H1 (cell line): ENCODE measurements around the gene FABP6. TPM values are rescaled to one million over a fixed set of nuclear protein-coding genes. Genes with fewer than 3 reads are reported as not detected.
A peak's percentile ranks its signal among the peaks of the same experiment; 100 is the strongest.

Experiments used
- CTCF ChIA-PET: fragments of 300-600 bp; sonication (Branson Sonifier 250); formaldehyde crosslinking; loops from one replicate; lab custom pipeline; 2021; ENCODE audit not compliant: partially characterized antibody; lab: Charles Lee
- POLR2A ChIA-PET: fragments of 300-600 bp; sonication (Branson Sonifier 250); formaldehyde crosslinking; loops from one replicate; lab custom pipeline; 2021; ENCODE audit warnings: inconsistent platforms; ENCODE audit not compliant: partially characterized antibody; lab: Charles Lee
- DNase-seq, 2 experiments: peaks; one replicate each; pipeline versions ENCODE4 v3.0.0 to v3.0.0-alpha.2; 2010 to 2022; ENCODE audit warnings: low spot score in 2 of 2, low read depth in 1 of 2, mixed read lengths in 1 of 2
- FAIRE-seq: peaks from 2 replicates; lab custom pipeline; 2011; peaks lifted over from hg19 to GRCh38; lab: Jason Lieb, UNC
- H2AFZ ChIP-seq: 2 replicates; pipeline ENCODE4 v1.8.1; 2012; ENCODE audit warnings: low read length, inconsistent platforms
- H2AK5ac ChIP-seq: 2 replicates; pipeline ENCODE4 v1.6.1; 2013; ENCODE audit warnings: low read depth, low read length
- H2BK120ac ChIP-seq: replicated peaks from 2 replicates; pipeline ENCODE3; 2013; ENCODE audit warnings: low read depth, low read length, inconsistent platforms
- H2BK12ac ChIP-seq: 2 replicates; pipeline ENCODE4 v1.6.1; 2013; ENCODE audit warnings: low read depth, low read length
- H2BK15ac ChIP-seq: 2 replicates; pipeline ENCODE4 v1.6.1; 2013; ENCODE audit warnings: low read length
- H2BK20ac ChIP-seq: 2 replicates; pipeline ENCODE4 v1.6.1; 2013; ENCODE audit warnings: low read length
- H2BK5ac ChIP-seq: 2 replicates; pipeline ENCODE4 v1.6.1; 2013; ENCODE audit warnings: low read depth, low read length
- H3K14ac ChIP-seq: 2 replicates; pipeline ENCODE4 v1.6.1; 2013; ENCODE audit warnings: inconsistent platforms; ENCODE audit not compliant: insufficient read length
- H3K18ac ChIP-seq: 2 replicates; pipeline ENCODE4 v1.6.1; 2013; ENCODE audit warnings: low read length; ENCODE audit errors: extremely low read depth
- H3K23ac ChIP-seq: 2 replicates; pipeline ENCODE4 v1.6.1; 2013; ENCODE audit warnings: inconsistent platforms; ENCODE audit not compliant: insufficient read length
- H3K23me2 ChIP-seq: 2 replicates; pipeline ENCODE4 v1.6.1; 2013; ENCODE audit warnings: low read depth, low read length
- H3K27ac ChIP-seq: 2 replicates; pipeline ENCODE4 v1.6.1; 2011; ENCODE audit warnings: low read depth, low read length, inconsistent platforms
- H3K27me3 ChIP-seq, 4 experiments: replicated peaks in 1 of 4; 1 replicate in 1 of 4; 2 replicates in 3 of 4; pipeline versions ENCODE4 v1.6.1 to v1.8.1; 2011 to 2013; ENCODE audit warnings: low read length in 3 of 4, mild to moderate bottlenecking in 3 of 4, inconsistent platforms in 2 of 4, mixed read lengths in 2 of 4, moderate library complexity in 1 of 4; ENCODE audit not compliant: control insufficient read depth in 3 of 4, insufficient read depth in 3 of 4; ENCODE audit errors: extremely low read depth in 1 of 4
- H3K36me3 ChIP-seq, 4 experiments: 2 replicates each; pipeline versions ENCODE4 v1.6.1 to v1.8.1; 2011 to 2013; ENCODE audit warnings: mild to moderate bottlenecking in 4 of 4, low read length in 3 of 4, moderate library complexity in 2 of 4, control low read depth in 1 of 4, inconsistent platforms in 1 of 4; ENCODE audit not compliant: insufficient read depth in 4 of 4, control insufficient read depth in 2 of 4
- H3K4ac ChIP-seq: replicated peaks from 2 replicates; pipeline ENCODE3; 2013; ENCODE audit warnings: low read length, low read depth, mixed read lengths, inconsistent platforms; ENCODE audit not compliant: insufficient read length
- H3K4me1 ChIP-seq, 4 experiments: replicated peaks in 1 of 4; 1 replicate in 1 of 4; 2 replicates in 3 of 4; pipeline versions ENCODE4 v1.6.1 to v1.8.1; 2011 to 2013; ENCODE audit warnings: low read length in 3 of 4, inconsistent platforms in 2 of 4, mixed read lengths in 1 of 4; ENCODE audit not compliant: insufficient read depth in 4 of 4, control insufficient read depth in 3 of 4
- H3K4me2 ChIP-seq, 2 experiments: 2 replicates each; pipeline versions ENCODE4 v1.6.1 to v1.8.1; 2011 to 2013; ENCODE audit warnings: low read depth in 2 of 2, low read length in 2 of 2, control low read depth in 1 of 2, inconsistent platforms in 1 of 2, mild to moderate bottlenecking in 1 of 2; ENCODE audit not compliant: insufficient read depth in 1 of 2
- H3K4me3 ChIP-seq, 4 experiments: fragments of 200-600, 300-600 bp in 1 of 4; sonication (generic), shearing (Covaris generic), sonication (Bioruptor Twin) in 1 of 4; 2 replicates each; pipeline versions ENCODE4 v1.5.1 to v1.8.1; 2011 to 2016; ENCODE audit warnings: low read length in 4 of 4, low read depth in 3 of 4, control low read depth in 2 of 4, inconsistent platforms in 2 of 4, mild to moderate bottlenecking in 2 of 4, mixed read lengths in 1 of 4, moderate library complexity in 1 of 4; ENCODE audit not compliant: insufficient read depth in 2 of 4; ENCODE audit errors: extremely low read depth in 1 of 4
- H3K56ac ChIP-seq: replicated peaks from 2 replicates; pipeline ENCODE3; 2013; ENCODE audit warnings: low read depth, mild to moderate bottlenecking, mixed read lengths, low read length, inconsistent platforms; ENCODE audit not compliant: insufficient read length
- H3K79me1 ChIP-seq: 2 replicates; pipeline ENCODE4 v1.6.1; 2013; ENCODE audit warnings: low read depth, low read length, control low read depth
- H3K79me2 ChIP-seq, 2 experiments: 2 replicates each; pipeline versions ENCODE4 v1.6.1 to v1.8.1; 2012 to 2013; ENCODE audit warnings: low read length in 2 of 2, mild to moderate bottlenecking in 2 of 2, inconsistent platforms in 1 of 2; ENCODE audit not compliant: insufficient read depth in 2 of 2, control insufficient read depth in 1 of 2
- H3K9ac ChIP-seq, 4 experiments: replicated peaks in 1 of 4; 1 replicate in 1 of 4; 2 replicates in 3 of 4; pipeline versions ENCODE4 v1.6.1 to v1.8.1; 2011 to 2013; ENCODE audit warnings: low read depth in 3 of 4, low read length in 3 of 4, control low read depth in 2 of 4, mild to moderate bottlenecking in 2 of 4, moderate library complexity in 2 of 4, inconsistent platforms in 1 of 4; ENCODE audit errors: extremely low read depth in 1 of 4
- H3K9me3 ChIP-seq, 2 experiments: 2 replicates each; pipeline versions ENCODE4 v1.6.1 to v1.8.1; 2012 to 2013; ENCODE audit warnings: mild to moderate bottlenecking in 2 of 2, moderate library complexity in 2 of 2, control low read depth in 1 of 2, inconsistent platforms in 1 of 2, low read depth in 1 of 2, low read length in 1 of 2, mixed read lengths in 1 of 2; ENCODE audit not compliant: insufficient read depth in 2 of 2
- H4K20me1 ChIP-seq, 2 experiments: replicated peaks in 1 of 2; 2 replicates each; pipeline versions ENCODE3 to v1.8.1; 2011 to 2013; ENCODE audit warnings: inconsistent platforms in 2 of 2, low read length in 2 of 2, mild to moderate bottlenecking in 1 of 2; ENCODE audit not compliant: insufficient read depth in 2 of 2, control insufficient read depth in 1 of 2
- H4K5ac ChIP-seq: 2 replicates; pipeline ENCODE4 v1.6.1; 2013; ENCODE audit warnings: low read length, low read depth, mixed read lengths, inconsistent platforms; ENCODE audit not compliant: insufficient read length
- H4K8ac ChIP-seq: 2 replicates; pipeline ENCODE4 v1.8.0; 2013; ENCODE audit warnings: mild to moderate bottlenecking, moderate library complexity, low read length, inconsistent platforms; ENCODE audit not compliant: insufficient read depth; ENCODE audit errors: extremely low read depth
- H4K91ac ChIP-seq: replicated peaks from 2 replicates; pipeline ENCODE3; 2013; ENCODE audit warnings: low read length, mixed read lengths, inconsistent platforms; ENCODE audit not compliant: insufficient read length
- NRF1 ChIP-seq: IDR thresholded peaks from 2 replicates; pipeline ENCODE4 v1.6.1; 2011; ENCODE audit warnings: mild to moderate bottlenecking, low read depth, low read length, improper control_type of control experiment
- SIN3A ChIP-seq, 2 experiments: IDR thresholded peaks in 1 of 2; conservative IDR thresholded peaks in 1 of 2; 2 replicates each; pipeline ENCODE4 v1.6.1; 2011 to 2012; ENCODE audit warnings: low read length in 2 of 2, improper control_type of control experiment in 1 of 2, low read depth in 1 of 2, mild to moderate bottlenecking in 1 of 2
- WGBS, 2 experiments: shearing (Covaris generic) in 1 of 2; methylation state at CpG; one replicate each; pipeline versions ENCODE4 v1.1.6 to v1.1.7; 2013 to 2015; ENCODE audit warnings: low lambda C conversion rate in 2 of 2, mixed read lengths in 2 of 2, inconsistent platforms in 1 of 2, low coverage in 1 of 2, missing lambda C conversion rate in 1 of 2; ENCODE audit not compliant: insufficient replicate concordance in 2 of 2, insufficient coverage in 1 of 2, insufficient read length in 1 of 2; ENCODE audit errors: extremely low coverage in 1 of 2, missing lambda C conversion rate in 1 of 2; 5-methylcytosine and 5-hydroxymethylcytosine counted together
- polyA plus RNA-seq, 7 experiments: library from polyadenylated mRNA; depleted of rRNA in 3 of 7; stranded (reverse) in 5 of 7; unstranded in 2 of 7; fragments of >200 nt in 5 of 7; fragments of 200-250 nt in 2 of 7; gene quantifications; 1 replicate in 5 of 7; 2 replicates in 1 of 7; 4 replicates in 1 of 7; pipeline versions ENCODE4 v1.2.1 to v1.2.3, GENCODE V29; 2011 to 2013; ENCODE audit warnings: missing spikeins in 2 of 7, mixed read lengths in 2 of 7
- total RNA-seq: library from RNA; stranded (reverse); fragmentation: NEBNext Ultra II Directional; extraction: Animal tissue kit (Norgen Biotek cat#: 25700); gene quantifications from 2 replicates; pipeline ENCODE4 v1.2.1, GENCODE V29; 2021

The FABP6 gene
- total and polyA plus RNA-seq, 2 of the 8 experiments (the other 6 are each of a cell fraction or from before 2014, with no cell fraction given) = 4.8 to 6.1 TPM

- Histone ChIP-seq H2AFZ (no peak overlapping the region), H3K27me3 (no peaks in the 10 kb centered on the region), H3K4me3 (no peak overlapping the region), H3K9ac (no peak overlapping the region; a peak in 1 of 7 replicates), H2BK15ac (no peak overlapping the region), H4K91ac (no peak overlapping the region), H2BK20ac (no peak overlapping the region), H3K23ac (no peak overlapping the region), H2BK5ac (no peak overlapping the region), H4K20me1 (peaks cover under 1 to 4% of the 10 kb centered on the region in 2 experiments), H3K4me1 (peaks cover 7 to 22% (median 16%) of the 10 kb centered on the region in 4 experiments), H3K18ac (no peak overlapping the region), H3K56ac (no peak overlapping the region), H3K79me2 (0 out of 4 replicates have a peak, but pooled peaks cover 0 to 3% of the 10 kb centered on the region in 2 experiments), H4K5ac (no peak overlapping the region), H2BK120ac (no peak overlapping the region), H3K14ac (no peak overlapping the region), H4K8ac (no peak overlapping the region), H3K4me2 (no peak overlapping the region), H3K23me2 (no peaks in the 10 kb centered on the region), H2BK12ac (no peak overlapping the region), H3K9me3 (no peaks in the 10 kb centered on the region), H3K79me1 (no peaks in the 10 kb centered on the region; the same call in 1 of the 2 replicates), H3K36me3 (peaks cover 0 to 16% (median 3%) of the 10 kb centered on the region in 4 experiments; a peak in 5 of 8 replicates), H3K27ac (0 out of 2 replicates have a peak overlapping the region, but pooled peaks have one; percentile 10), H2AK5ac (no peak overlapping the region), H3K4ac (no peak overlapping the region)
- FAIRE-seq (no peak), DNase-seq (no peak)
- CTCF ChIA-PET = interaction anchor here (0.8 to 27.2 kb wide), 7 partner anchors 15 to 118 kb away, joined by 3 to 362 read pairs (median 6); no protein-coding TSS in a partner anchor
- TF ChIP-seq NRF1 = no peak
- 0 out of 4 replicates have a peak, but pooled peaks of 1 of the 2 experiments have one; percentile 36 for TF ChIP-seq SIN3A (conservative IDR thresholded peaks at IDR 0.05 in 1 of 2, IDR thresholded peaks at IDR 0.05 in 1 of 2; ENCODE audit: low read depth in 1 of 2, low read length in 2 of 2)
- WGBS, 2 experiments = 79% methylated on average over 8 of the region's 8 CpGs; no CpG with 5 or more reads in 1 of the 2 experiments
- POLR2A ChIA-PET = interaction anchor here (1.5 to 3.1 kb wide), 3 partner anchors 9 to 16 kb away, joined by 4 to 12 read pairs (median 9); no protein-coding TSS in a partner anchor
Observed at GRCh38 chr5:160271396-160271795, 42.1 kb downstream of the FABP6 start.
